Thyroid gland (tissue), 4 donors: ENCODE data around the gene ZNF213. TPM values are rescaled to one million over a fixed set of nuclear protein-coding genes. Genes with fewer than 3 reads are reported as not detected.
A peak's percentile ranks its signal among the peaks of the same experiment; 100 is the strongest.

Source experiments
- DNase-seq, 2 donors: peaks; one replicate each; pipeline ENCODE4 v3.0.0-alpha.2; 2019
- H3K27ac ChIP-seq, 3 donors: fragments of 200-600 bp; sonication (generic); 1 replicate in 2 of 3; 2 replicates in 1 of 3; pipeline ENCODE4 v1.5.1; 2016 to 2019; ENCODE audit warnings: mild to moderate bottlenecking in 1 of 3, moderate library complexity in 1 of 3
- H3K27me3 ChIP-seq: fragments of 200-600 bp; sonication (generic); one replicate; pipeline ENCODE4 v1.5.1; 2019
- H3K36me3 ChIP-seq, 2 donors: fragments of 200-600 bp; sonication (generic); one replicate each; pipeline ENCODE4 v1.5.1; 2016 to 2019
- H3K4me1 ChIP-seq, 2 donors: fragments of 200-600 bp; sonication (generic); one replicate each; pipeline ENCODE4 v1.5.1; 2017 to 2019
- H3K4me3 ChIP-seq, 3 donors: fragments of 200-600 bp; sonication (generic); replicated peaks in 1 of 3; 1 replicate in 2 of 3; 2 replicates in 1 of 3; pipeline ENCODE4 v1.5.1; 2016; ENCODE audit warnings: mild to moderate bottlenecking in 1 of 3
- H3K9me3 ChIP-seq: fragments of 200-600 bp; sonication (generic); one replicate; pipeline ENCODE4 v1.5.1; 2017
- POLR2A ChIP-seq, 2 donors: fragments of 450-650 bp; IDR thresholded peaks; one replicate each; pipeline ENCODE4 v1.6.1; 2017; ENCODE audit warnings: antibody characterized with exemption in 2 of 2, mild to moderate bottlenecking in 2 of 2, moderate library complexity in 1 of 2
- WGBS, 2 donors: methylation state at CpG; one replicate each; pipeline ENCODE4 v1.1.5; 2017; 5-methylcytosine and 5-hydroxymethylcytosine counted together
- intact Hi-C: fragments of 100-400 bp; cut with DNase I; formaldehyde crosslinking; loops from one replicate; pipeline ENCODE4 v1.15.1; 2023
- total RNA-seq, 4 donors: library from RNA; depleted of rRNA; stranded (reverse); fragments of >200 nt; gene quantifications; one replicate each; pipeline ENCODE4 v1.2.3, GENCODE V29; 2016
- TF ChIP-seq, protein P1 (sequence below), 6 experiments: fragments of 200-600 bp in 3 of 6; fragments of 450-650 bp in 3 of 6; sonication (generic) in 3 of 6; IDR thresholded peaks; one replicate each; pipeline ENCODE4 v1.5.1; 2016 to 2019; ENCODE audit warnings: antibody characterized with exemption in 6 of 6, mild to moderate bottlenecking in 2 of 6, inconsistent platforms in 1 of 6, moderate library complexity in 1 of 6

Gene ZNF213
- total RNA-seq, 4 donors from 2014 or later, result 5.2 to 10.2 (median 8.7) TPM

DNA sequence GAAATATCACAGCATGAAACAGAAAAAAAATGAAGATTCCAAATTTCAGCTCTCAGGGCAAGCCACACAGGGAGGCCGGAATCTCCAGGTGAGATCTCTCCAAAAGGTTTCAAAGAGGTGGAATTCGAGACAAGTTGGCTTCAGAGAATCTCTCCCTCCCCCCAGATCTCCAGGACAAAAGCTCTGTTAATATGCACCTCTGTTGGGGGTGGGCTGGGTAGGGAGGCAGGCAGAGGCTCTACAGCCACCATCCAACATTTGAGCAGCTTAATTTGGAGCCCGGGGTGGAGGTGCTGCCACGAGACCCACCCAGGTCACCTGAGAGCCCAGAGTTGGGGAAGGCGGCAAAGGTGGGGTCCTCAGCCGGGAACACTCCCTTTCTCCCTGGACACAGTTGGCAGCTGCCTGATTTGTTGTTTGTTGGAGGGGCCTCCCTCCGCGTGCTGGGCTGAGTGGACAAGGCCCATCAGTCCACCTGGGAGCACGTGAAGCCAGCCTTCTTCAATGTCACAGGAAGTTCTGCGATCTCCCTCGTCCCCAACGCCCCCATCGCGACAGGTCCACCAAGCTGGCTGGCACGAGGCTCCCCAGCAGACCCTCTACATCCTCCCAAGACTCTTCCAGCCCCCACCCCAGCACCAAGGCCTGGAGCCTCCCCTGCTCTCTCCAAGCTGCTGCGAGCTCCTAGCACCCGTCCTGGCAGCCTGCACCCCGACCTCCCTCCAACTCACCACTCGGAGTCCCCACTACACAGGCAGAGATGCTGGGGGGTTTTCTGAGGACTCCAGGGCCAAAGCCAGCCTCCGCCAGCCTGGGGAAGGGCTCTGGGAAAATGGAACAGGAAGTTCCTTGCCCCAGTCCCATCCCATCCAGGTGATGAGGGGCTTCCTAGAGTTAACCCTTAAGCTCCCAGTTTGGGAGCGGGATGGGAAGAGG is 36.1 kb upstream of the ZNF213 start, which contains the start of gene ZSCAN10:
ZSCAN10 (minus strand) TSS at position 836 of the 936 bp plus-strand sequence. CDS start 6,357 bp downstream, outside the sequence.
- Histone ChIP-seq H3K4me3 (no peak within 1 kb of the TSS), H3K9me3 (no peaks in the 10 kb centered on the region), H3K36me3 (no peaks in the 10 kb centered on the region), H3K27ac (no peak within 1 kb of the TSS), H3K4me1 (peaks cover 5 to 14% of the 10 kb centered on the region in 2 donors), H3K27me3 (no peaks in the 10 kb centered on the region)
- WGBS, 2 donors, result 57 to 63% methylated on average over 14 to 19 of the region's 21 CpGs
- TF ChIP-seq, protein P1, sequence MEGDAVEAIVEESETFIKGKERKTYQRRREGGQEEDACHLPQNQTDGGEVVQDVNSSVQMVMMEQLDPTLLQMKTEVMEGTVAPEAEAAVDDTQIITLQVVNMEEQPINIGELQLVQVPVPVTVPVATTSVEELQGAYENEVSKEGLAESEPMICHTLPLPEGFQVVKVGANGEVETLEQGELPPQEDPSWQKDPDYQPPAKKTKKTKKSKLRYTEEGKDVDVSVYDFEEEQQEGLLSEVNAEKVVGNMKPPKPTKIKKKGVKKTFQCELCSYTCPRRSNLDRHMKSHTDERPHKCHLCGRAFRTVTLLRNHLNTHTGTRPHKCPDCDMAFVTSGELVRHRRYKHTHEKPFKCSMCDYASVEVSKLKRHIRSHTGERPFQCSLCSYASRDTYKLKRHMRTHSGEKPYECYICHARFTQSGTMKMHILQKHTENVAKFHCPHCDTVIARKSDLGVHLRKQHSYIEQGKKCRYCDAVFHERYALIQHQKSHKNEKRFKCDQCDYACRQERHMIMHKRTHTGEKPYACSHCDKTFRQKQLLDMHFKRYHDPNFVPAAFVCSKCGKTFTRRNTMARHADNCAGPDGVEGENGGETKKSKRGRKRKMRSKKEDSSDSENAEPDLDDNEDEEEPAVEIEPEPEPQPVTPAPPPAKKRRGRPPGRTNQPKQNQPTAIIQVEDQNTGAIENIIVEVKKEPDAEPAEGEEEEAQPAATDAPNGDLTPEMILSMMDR (IDR thresholded peaks at IDR 0.05), result no peak
- TF ChIP-seq POLR2A (IDR thresholded peaks at IDR 0.05), result no peak
- intact Hi-C loops, result no loop called here
- no peak for DNase-seq

DNA sequence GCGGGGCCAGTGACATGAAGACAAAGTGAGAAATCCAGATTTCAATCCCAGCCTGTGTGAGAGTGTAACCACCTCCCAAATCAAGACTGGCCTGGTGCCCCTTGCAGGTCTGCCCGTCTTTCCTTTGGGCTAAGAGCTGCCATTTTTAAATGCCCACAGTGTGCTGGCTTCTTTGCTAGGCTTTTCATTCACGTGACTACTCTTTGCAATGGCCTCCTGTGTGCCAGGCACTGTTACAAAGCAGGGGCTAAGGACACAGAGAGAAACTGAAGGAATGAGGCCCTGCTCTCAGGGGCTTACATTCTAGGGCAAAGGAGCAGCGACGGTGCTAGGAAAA is 35.5 kb upstream of the ZNF213 start:
- no peak overlapping the region for H3K27ac ChIP-seq
- H3K27me3 ChIP-seq, result no peaks in the 10 kb centered on the region
- H3K9me3 ChIP-seq, result no peaks in the 10 kb centered on the region
- no peak overlapping the region for H3K4me3 ChIP-seq
- H3K36me3 ChIP-seq, result no peaks in the 10 kb centered on the region
- WGBS, 2 donors, result 78 to 85% methylated on average over 5 of the region's 5 CpGs
- no peak for DNase-seq
- intact Hi-C loops, result no loop called here
- TF ChIP-seq, protein P1 (IDR thresholded peaks at IDR 0.05), result no peak
- no peak for TF ChIP-seq POLR2A (IDR thresholded peaks at IDR 0.05)
- peaks cover 5 to 14% of the 10 kb centered on the region in 2 donors for H3K4me1 ChIP-seq

DNA sequence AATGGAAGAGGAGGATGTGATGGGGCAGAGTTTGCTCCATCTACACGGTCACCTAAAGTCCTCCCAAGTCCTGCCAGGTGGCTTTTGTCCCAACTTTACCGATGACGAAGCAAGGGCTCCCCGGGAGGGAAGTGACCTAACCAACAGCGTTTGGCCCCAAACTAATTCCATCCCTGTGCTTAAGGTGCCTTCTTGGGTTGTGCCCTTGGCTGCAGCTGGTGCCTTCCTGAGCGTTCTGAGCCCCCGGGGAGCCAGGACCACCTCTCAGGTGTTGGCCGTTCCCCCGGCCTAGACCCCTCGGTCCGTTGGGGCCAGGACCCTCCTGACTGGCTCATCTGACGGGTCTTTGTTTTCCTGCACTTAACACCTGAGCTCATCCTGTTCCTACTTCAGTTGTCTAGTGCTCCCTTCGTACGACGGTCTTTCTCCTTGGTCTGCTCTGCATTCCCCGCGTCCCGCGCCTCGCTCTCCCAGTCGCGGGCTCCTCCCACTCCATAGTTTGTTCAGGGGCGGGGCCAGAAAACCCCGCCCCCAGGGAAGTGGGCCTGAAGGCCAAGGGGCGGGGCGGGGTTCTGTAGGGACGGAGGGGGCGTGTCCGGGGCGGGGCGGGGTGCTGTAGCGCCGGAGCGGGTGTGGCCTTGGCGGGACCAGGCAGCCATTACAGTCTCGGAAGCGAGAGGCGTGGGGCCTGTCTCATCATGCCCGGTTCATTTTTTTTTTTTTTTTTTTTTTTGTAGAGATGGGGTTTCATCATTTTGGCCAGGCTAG is 34.9 kb upstream of the ZNF213 start:
- no peaks in the 10 kb centered on the region for H3K36me3 ChIP-seq
- no peaks in the 10 kb centered on the region for H3K9me3 ChIP-seq
- 5 to 6% methylated on average over 38 to 39 of the region's 39 CpGs for WGBS, 2 donors
- H3K4me3 ChIP-seq, result no peak overlapping the region
- intact Hi-C loops, result no loop called here
- H3K27ac ChIP-seq, result no peak overlapping the region
- TF ChIP-seq, protein P1 (IDR thresholded peaks at IDR 0.05), result no peak
- TF ChIP-seq POLR2A (IDR thresholded peaks at IDR 0.05), result no peak
- no peaks in the 10 kb centered on the region for H3K27me3 ChIP-seq
- peaks cover 5 to 14% of the 10 kb centered on the region in 2 donors for H3K4me1 ChIP-seq
- DNase-seq, result peak; percentile 83 to 87

DNA sequence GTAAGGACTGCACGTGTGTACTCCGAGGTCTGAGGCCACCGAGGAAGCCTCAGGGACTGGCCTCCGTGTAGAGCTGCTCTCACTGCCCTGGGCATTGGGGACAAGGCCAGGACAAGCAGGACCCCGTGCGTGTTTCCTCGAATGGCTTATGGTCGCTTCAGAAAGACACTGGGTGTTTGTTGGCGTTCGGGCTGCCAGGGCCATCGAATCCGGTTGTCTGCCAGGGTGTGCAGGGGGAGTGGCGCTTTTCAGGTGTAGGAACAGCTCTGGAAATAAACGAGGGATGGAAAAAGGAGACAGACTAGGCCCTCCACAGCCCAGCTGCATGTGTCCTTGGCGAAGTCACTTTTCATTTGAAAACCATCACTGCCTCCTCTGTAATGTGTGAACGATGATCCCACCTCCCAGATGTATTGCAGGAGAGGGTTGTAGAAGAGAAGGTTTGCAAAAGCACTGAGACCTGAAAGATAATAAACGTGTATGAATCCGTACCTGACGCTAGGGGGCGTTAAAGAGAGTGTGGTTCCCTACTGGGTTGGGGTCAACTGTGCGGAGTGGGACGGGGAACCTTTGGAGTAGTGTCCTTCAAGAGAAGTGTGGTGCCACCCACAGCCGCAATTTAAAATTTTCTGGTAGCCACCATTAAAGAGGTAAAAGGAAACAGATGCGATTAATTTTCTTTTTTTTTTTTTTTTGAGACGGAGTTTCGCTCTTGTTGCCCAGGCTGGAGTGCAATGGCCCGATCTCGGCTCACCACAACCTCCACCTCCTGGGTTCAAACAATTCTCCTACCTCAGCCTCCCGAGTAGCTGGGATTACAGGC is 33.6 kb upstream of the ZNF213 start:
- 52 to 62% methylated on average over 29 of the region's 29 CpGs for WGBS, 2 donors
- Histone ChIP-seq H3K27ac (no peak overlapping the region), H3K4me3 (no peak overlapping the region), H3K27me3 (no peaks in the 10 kb centered on the region), H3K9me3 (no peaks in the 10 kb centered on the region), H3K4me1 (peaks cover 8 to 20% of the 10 kb centered on the region in 2 donors), H3K36me3 (no peaks in the 10 kb centered on the region)
- DNase-seq, result no peak
- intact Hi-C loops, result no loop called here
- TF ChIP-seq, protein P1 (IDR thresholded peaks at IDR 0.05), result peak in 3 of 6 experiments; percentile 31 to 40 (median 32)
- TF ChIP-seq POLR2A (IDR thresholded peaks at IDR 0.05), result no peak
